Ovary (tissue), 9 donors: Measurements from ENCODE around the gene ZMAT2. TPM values are rescaled to one million over a fixed set of nuclear protein-coding genes. Genes with fewer than 3 reads are reported as not detected.
A peak's percentile ranks its signal among the peaks of the same experiment; 100 is the strongest.

Experiments used
- DNase-seq, 5 donors: peaks; one replicate each; pipeline ENCODE4 v3.0.0-alpha.2; 2019 to 2020
- H3K27ac ChIP-seq, 2 donors: fragments of 200-600 bp; one replicate each; pipeline versions ENCODE4 v1.5.1 to v1.8.0; 2019 to 2022
- H3K27me3 ChIP-seq: fragments of 200-600 bp; one replicate; pipeline ENCODE4 v1.8.0; 2022
- H3K36me3 ChIP-seq: fragments of 200-600 bp; sonication (generic); one replicate; pipeline ENCODE4 v1.5.1; 2019
- H3K4me1 ChIP-seq: one replicate; pipeline ENCODE4 v1.8.1; 2013; ENCODE audit warnings: mild to moderate bottlenecking, moderate library complexity; ENCODE audit not compliant: insufficient read depth
- H3K4me3 ChIP-seq: fragments of 200-600 bp; sonication (generic); one replicate; pipeline ENCODE4 v1.5.1; 2017
- H3K9me3 ChIP-seq, 2 donors: fragments of 200-600 bp in 1 of 2; sonication (generic) in 1 of 2; one replicate each; pipeline versions ENCODE4 v1.5.1 to v1.8.1; 2013 to 2019; ENCODE audit warnings: mild to moderate bottlenecking in 1 of 2, moderate library complexity in 1 of 2
- EP300 ChIP-seq: sonication (generic); formaldehyde crosslinking; IDR thresholded peaks from one replicate; pipeline ENCODE4 v1.6.1; 2017; ENCODE audit warnings: antibody characterized with exemption
- POLR2A ChIP-seq: fragments of 450-650 bp; IDR thresholded peaks from one replicate; pipeline ENCODE4 v1.6.1; 2017; ENCODE audit warnings: antibody characterized with exemption, mild to moderate bottlenecking, moderate library complexity
- WGBS, 3 donors: extraction: QIAGEN DNeasy Blood & Tissue Kit in 1 of 3; methylation state at CpG; one replicate each; pipeline versions ENCODE4 v1.1.5 to v1.1.7; 2013 to 2017; 5-methylcytosine and 5-hydroxymethylcytosine counted together
- intact Hi-C, 4 donors: fragments of 100-400 bp; cut with DNase I; formaldehyde crosslinking; loops; one replicate each; pipeline versions ENCODE4 v1.11.0 to v1.15.1; 2022 to 2023
- polyA plus RNA-seq, 2 donors: library from polyadenylated mRNA; stranded (reverse); fragments of 200-250 nt in 1 of 2; fragments of 350-450 nt in 1 of 2; fragmentation: Illumina TruSeq in 1 of 2; extraction: RNeasy Lipid Tissue Mini Kit (QIAGEN cat#74804) in 1 of 2; gene quantifications; one replicate each; pipeline ENCODE4 v1.2.3, GENCODE V29; 2013 to 2014
- total RNA-seq, 7 donors: library from RNA; depleted of rRNA in 2 of 7; stranded (reverse); fragments of >200 nt in 2 of 7; fragmentation: NEBNext Ultra II Directional in 3 of 7; extraction: Animal tissue kit (Norgen Biotek cat#: 25700) in 3 of 7; gene quantifications; one replicate each; pipeline versions ENCODE4 v1.1.0 to v1.2.4, GENCODE V29; 2016 to 2023
- TF ChIP-seq, protein P1 (sequence below), 3 donors: fragments of 450-650 bp in 2 of 3; fragments of 200-600 bp in 1 of 3; IDR thresholded peaks; one replicate each; pipeline versions ENCODE4 v1.5.1 to v1.8.0; 2016 to 2022; ENCODE audit warnings: antibody characterized with exemption in 3 of 3, mild to moderate bottlenecking in 1 of 3
- donor health status: DM: no; HTN: no; CAD: no; lungs with moderate emphysema.
- donor health status: DM: no; HTN: no; CAD: no.
- donor health status: Bipolar disorder and iron deficiency.
- donor health status: DM: yes; HTN: yes; CAD: no.
- donor health status: DM: no; HTN: no; CAD: no.
- donor health status: DM: yes; HTN: yes; CAD: no.

The ZMAT2 gene
- total and polyA plus RNA-seq, 9 donors, result 22.9 to 126 (median 40.7) TPM

DNA sequence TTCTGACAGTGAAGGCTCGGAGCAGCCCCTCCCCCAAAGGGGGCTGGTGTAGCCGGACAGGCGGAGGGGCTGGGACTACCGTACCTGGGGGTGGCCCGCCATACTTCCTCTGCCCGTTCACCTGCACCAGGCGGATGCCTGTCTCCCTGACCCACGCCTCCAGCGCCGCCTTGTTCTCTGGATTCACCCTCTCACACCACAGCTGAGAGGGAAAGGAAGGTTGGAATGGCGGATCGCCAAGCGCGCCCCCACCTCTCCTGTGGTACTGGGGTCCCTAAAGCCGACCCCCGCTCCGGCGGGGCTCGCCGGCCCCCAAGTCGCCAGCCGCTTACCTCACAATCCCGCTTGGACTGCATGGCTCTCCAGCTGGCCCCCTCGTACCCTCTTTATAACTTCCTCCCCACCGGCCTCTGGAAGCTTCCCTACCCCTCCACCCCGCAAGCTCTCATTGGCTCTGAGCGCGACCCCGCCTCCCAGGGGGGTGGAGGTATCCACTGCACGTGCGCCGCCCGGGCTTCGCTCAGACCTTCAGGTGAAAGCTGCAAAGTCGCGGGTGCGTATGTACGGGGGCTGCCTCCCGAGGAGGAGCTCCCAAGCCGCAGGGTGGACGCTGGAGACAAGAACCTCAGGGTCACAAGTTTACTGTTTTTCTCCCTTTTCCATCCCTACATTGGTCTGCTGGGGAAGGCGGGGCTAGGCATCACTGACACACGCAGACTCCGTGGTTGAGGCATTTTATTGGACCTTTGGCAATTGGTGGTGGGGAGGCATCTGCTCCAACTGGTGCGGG lies 26.9 kb upstream of the ZMAT2 start, which contains the start of gene DND1:
Gene DND1, minus strand, starts transcription at position 390 of the 790 bp plus-strand sequence. Its CDS starts 34 bp downstream, at position 356.
- DNase-seq, result peak in 3 of 5 donors; percentile 44 to 51 (median 47)

DNA sequence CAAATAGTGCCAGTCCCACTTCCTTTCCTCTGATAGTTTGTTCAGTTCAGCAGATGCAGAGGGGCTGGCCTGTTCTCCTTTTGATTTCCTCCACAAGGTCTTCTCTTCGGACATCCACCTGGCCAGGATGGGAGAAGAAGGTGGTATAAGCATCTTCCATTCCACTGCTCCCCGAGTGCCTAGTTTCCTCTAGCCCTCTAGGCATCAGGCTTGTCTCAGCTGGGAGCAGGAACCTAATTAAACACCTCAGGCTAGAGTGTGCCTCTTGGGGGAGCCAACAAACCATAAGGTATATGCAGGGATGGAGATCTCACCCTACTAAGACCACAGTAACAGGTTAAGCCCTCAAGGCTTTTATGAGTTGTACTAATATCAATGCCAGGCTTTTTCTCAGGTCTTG lies 26.0 kb upstream of the ZMAT2 start:
- 83 to 92% (median 84%) methylated on average over 2 of the region's 2 CpGs for WGBS, 3 donors
- Histone ChIP-seq H3K4me3 (no peak overlapping the region), H3K27me3 (no peaks in the 10 kb centered on the region), H3K36me3 (no peaks in the 10 kb centered on the region), H3K4me1 (peaks cover 3% of the 10 kb centered on the region), H3K27ac (no peak overlapping the region), H3K9me3 (no peaks in the 10 kb centered on the region)
- no peak for DNase-seq
- intact Hi-C loops, result no loop called here
- TF ChIP-seq POLR2A (no peak), EP300 (no peak)
- TF ChIP-seq, protein P1, sequence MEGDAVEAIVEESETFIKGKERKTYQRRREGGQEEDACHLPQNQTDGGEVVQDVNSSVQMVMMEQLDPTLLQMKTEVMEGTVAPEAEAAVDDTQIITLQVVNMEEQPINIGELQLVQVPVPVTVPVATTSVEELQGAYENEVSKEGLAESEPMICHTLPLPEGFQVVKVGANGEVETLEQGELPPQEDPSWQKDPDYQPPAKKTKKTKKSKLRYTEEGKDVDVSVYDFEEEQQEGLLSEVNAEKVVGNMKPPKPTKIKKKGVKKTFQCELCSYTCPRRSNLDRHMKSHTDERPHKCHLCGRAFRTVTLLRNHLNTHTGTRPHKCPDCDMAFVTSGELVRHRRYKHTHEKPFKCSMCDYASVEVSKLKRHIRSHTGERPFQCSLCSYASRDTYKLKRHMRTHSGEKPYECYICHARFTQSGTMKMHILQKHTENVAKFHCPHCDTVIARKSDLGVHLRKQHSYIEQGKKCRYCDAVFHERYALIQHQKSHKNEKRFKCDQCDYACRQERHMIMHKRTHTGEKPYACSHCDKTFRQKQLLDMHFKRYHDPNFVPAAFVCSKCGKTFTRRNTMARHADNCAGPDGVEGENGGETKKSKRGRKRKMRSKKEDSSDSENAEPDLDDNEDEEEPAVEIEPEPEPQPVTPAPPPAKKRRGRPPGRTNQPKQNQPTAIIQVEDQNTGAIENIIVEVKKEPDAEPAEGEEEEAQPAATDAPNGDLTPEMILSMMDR (IDR thresholded peaks at IDR 0.05), result no peak

More for the DNA sequence above, 26.9 kb upstream of the ZMAT2 start, which contains the start of gene DND1:
- Histone ChIP-seq H3K4me1 (peaks cover 3% of the 10 kb centered on the region), H3K4me3 (no peak within 1 kb of the TSS), H3K27me3 (no peaks in the 10 kb centered on the region), H3K9me3 (no peaks in the 10 kb centered on the region), H3K36me3 (no peaks in the 10 kb centered on the region), H3K27ac (no peak within 1 kb of the TSS)
- intact Hi-C loops, result no loop called here
- TF ChIP-seq, protein P1 (IDR thresholded peaks at IDR 0.05), result no peak
- no peak for TF ChIP-seq EP300
- 81 to 88% (median 87%) methylated on average over 45 of the region's 45 CpGs for WGBS, 3 donors

DNA sequence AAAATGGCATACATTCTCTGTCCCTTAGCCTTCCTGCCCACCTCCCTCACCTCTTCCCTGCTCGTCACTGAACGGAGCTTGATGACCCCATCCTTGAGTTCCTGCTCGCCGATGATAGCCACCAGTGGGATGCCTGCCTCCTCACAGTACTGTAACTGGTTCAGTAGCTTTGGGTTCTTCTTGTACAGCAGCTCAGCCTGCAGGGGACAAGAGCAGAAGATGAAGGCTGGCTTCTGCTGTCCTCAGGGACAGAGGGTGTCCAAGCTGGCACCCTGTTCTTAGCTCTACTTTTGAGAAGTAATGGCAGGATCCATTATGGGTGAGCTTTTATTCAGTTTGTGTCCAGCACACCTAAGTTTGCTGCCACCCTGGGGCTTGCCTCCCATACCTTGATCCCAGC lies 25.6 kb upstream of the ZMAT2 start:
- H3K4me3 ChIP-seq, result no peak overlapping the region
- H3K4me1 ChIP-seq, result peaks cover 3% of the 10 kb centered on the region
- no peak overlapping the region for H3K27ac ChIP-seq
- DNase-seq, result no peak
- TF ChIP-seq EP300 (no peak), POLR2A (no peak)
- TF ChIP-seq, protein P1 (IDR thresholded peaks at IDR 0.05), result no peak
- H3K9me3 ChIP-seq, result no peaks in the 10 kb centered on the region
- 89 to 97% (median 93%) methylated on average over 4 of the region's 4 CpGs for WGBS, 3 donors
- no peaks in the 10 kb centered on the region for H3K27me3 ChIP-seq
- intact Hi-C loops, result no loop called here
- no peaks in the 10 kb centered on the region for H3K36me3 ChIP-seq

DNA sequence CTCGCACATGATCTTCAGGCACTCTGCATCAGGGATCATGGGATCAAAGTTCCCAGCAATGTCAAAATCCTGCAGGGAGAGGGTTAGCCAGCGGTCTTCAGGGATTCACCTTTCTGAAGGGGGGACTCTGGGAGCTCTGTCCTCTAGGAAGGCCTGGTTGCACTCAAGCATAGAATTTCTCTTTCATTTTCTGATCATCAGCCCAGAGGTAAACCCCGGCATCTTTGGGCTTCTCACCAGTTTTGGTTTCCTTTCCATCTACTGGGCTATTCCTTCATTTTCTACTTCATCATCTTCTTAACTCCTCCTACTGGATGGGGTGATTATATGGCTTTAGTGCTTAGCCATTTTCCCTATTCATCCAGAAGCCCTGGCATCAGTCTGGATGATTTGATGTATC lies 22.3 kb upstream of the ZMAT2 start:
- no peak for DNase-seq
- no peak overlapping the region for H3K27ac ChIP-seq
- intact Hi-C loops, result no loop called here
- H3K4me3 ChIP-seq, result no peak overlapping the region
- no peaks in the 10 kb centered on the region for H3K36me3 ChIP-seq
- H3K4me1 ChIP-seq, result no peaks in the 10 kb centered on the region
- no peaks in the 10 kb centered on the region for H3K9me3 ChIP-seq
- H3K27me3 ChIP-seq, result no peaks in the 10 kb centered on the region
- 88 to 97% (median 96%) methylated on average over 3 of the region's 3 CpGs for WGBS, 3 donors
- no peak for TF ChIP-seq EP300
- TF ChIP-seq, protein P1 (IDR thresholded peaks at IDR 0.05), result no peak
- TF ChIP-seq POLR2A, result no peak
